Type B pancreatic cell (in vitro differentiated cells): ENCODE measurements around the gene DCDC2B. TPM values are rescaled to one million over a fixed set of nuclear protein-coding genes. Genes with fewer than 3 reads are reported as not detected.
"Not testable (repeated sequence)": the region's sequence is repeated elsewhere in the genome, so short reads cannot be mapped to it uniquely, and the experiment has no call there.

Experiments used
- DNase-seq: peaks from one replicate; pipeline ENCODE4 v3.0.0; 2021; ENCODE audit warnings: mixed read lengths; ENCODE audit not compliant: unreplicated experiment; ENCODE audit errors: extremely low spot score
- H3K27ac Mint-ChIP-seq: 2 replicates; pipeline ENCODE4 v1.8.0; 2021; ENCODE audit warnings: mild to moderate bottlenecking, mixed read lengths
- H3K27me3 Mint-ChIP-seq: 2 replicates; pipeline ENCODE4 v1.8.0; 2021; ENCODE audit warnings: mixed read lengths
- H3K36me3 Mint-ChIP-seq: 2 replicates; pipeline ENCODE4 v1.8.0; 2021; ENCODE audit warnings: mixed read lengths
- H3K4me1 Mint-ChIP-seq: one replicate; pipeline ENCODE4 v1.8.0; 2021; ENCODE audit warnings: mixed read lengths; ENCODE audit not compliant: unreplicated experiment
- H3K4me3 Mint-ChIP-seq: 2 replicates; pipeline ENCODE4 v1.8.0; 2021; ENCODE audit warnings: mild to moderate bottlenecking, mixed read lengths
- H3K9me3 Mint-ChIP-seq: 2 replicates; pipeline ENCODE4 v1.8.0; 2021; ENCODE audit warnings: mixed read lengths
- long read RNA-seq: library from polyadenylated mRNA; unstranded; transcript quantifications from one replicate; pipeline ENCODE4 v2.0.0, GENCODE V29; 2020
- total RNA-seq: library from RNA; stranded (reverse); gene quantifications from 2 replicates; pipeline ENCODE4 v1.2.1, GENCODE V29; 2021; ENCODE audit warnings: low replicate concordance
- TF ChIP-seq, protein P1 (sequence below): fragments of 200-600 bp; sonication (generic); conservative IDR thresholded peaks from 2 replicates; pipeline ENCODE4 v1.5.0; 2021; ENCODE audit warnings: antibody characterized with exemption, mild to moderate bottlenecking

DCDC2B gene
- total RNA-seq, result not detected in 2 replicates
- long read RNA-seq, partial matches to known transcripts, result 0 of 2 reads
- long read RNA-seq, other reads (novel, unspliced or antisense), result 2 of 2 reads

DNA sequence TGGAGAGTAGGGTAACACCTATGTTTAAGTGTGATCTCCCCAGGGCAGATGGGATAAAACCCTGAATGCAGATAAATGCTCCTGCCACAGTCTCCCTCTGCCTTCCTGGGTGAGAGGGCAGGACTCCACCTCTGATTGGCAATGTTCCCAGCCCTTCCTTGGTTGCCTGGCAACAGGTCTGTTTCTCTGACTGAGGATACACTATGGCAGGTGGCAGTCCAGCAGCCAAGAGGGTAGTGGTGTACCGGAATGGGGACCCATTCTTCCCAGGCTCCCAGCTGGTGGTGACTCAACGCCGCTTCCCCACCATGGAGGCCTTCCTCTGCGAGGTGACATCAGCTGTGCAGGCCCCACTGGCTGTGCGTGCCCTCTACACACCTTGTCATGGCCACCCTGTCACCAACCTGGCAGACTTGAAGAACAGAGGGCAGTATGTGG, at the start of gene DCDC2B:
TSS of gene DCDC2B (plus strand) at position 199 of the 438 bp plus-strand sequence. CDS start at position 204, 5 bp downstream.
- H3K27me3 Mint-ChIP-seq, result no peaks in the 10 kb centered on the region
- no peak for DNase-seq
- peak within 1 kb of the TSS; percentile 14 for H3K4me3 Mint-ChIP-seq
- no peaks in the 10 kb centered on the region for H3K9me3 Mint-ChIP-seq
- H3K4me1 Mint-ChIP-seq, result peaks cover 8% of the 10 kb centered on the region
- no peaks in the 10 kb centered on the region for H3K36me3 Mint-ChIP-seq
- peak within 1 kb of the TSS; percentile 77 for H3K27ac Mint-ChIP-seq
- TF ChIP-seq, protein P1, sequence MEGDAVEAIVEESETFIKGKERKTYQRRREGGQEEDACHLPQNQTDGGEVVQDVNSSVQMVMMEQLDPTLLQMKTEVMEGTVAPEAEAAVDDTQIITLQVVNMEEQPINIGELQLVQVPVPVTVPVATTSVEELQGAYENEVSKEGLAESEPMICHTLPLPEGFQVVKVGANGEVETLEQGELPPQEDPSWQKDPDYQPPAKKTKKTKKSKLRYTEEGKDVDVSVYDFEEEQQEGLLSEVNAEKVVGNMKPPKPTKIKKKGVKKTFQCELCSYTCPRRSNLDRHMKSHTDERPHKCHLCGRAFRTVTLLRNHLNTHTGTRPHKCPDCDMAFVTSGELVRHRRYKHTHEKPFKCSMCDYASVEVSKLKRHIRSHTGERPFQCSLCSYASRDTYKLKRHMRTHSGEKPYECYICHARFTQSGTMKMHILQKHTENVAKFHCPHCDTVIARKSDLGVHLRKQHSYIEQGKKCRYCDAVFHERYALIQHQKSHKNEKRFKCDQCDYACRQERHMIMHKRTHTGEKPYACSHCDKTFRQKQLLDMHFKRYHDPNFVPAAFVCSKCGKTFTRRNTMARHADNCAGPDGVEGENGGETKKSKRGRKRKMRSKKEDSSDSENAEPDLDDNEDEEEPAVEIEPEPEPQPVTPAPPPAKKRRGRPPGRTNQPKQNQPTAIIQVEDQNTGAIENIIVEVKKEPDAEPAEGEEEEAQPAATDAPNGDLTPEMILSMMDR, result no peak

GRCh38 chr1:32159189-32159588, 49.7 kb upstream of the DCDC2B start:
- TF ChIP-seq, protein P1, result no peak
- H3K9me3 Mint-ChIP-seq, result no peaks in the 10 kb centered on the region
- H3K4me1 Mint-ChIP-seq, result no peaks in the 10 kb centered on the region
- DNase-seq, result no peak
- no peak overlapping the region for H3K27ac Mint-ChIP-seq
- no peaks in the 10 kb centered on the region for H3K27me3 Mint-ChIP-seq
- H3K36me3 Mint-ChIP-seq, result peaks cover 38% of the 10 kb centered on the region
- H3K4me3 Mint-ChIP-seq, result no peak overlapping the region

GRCh38 chr1:32163405-32163804, 45.5 kb upstream of the DCDC2B start:
- Mint-ChIP-seq H3K27me3 (no peaks in the 10 kb centered on the region), H3K4me1 (no peaks in the 10 kb centered on the region), H3K27ac (no peak overlapping the region), H3K36me3 (peaks cover 26% of the 10 kb centered on the region), H3K9me3 (no peaks in the 10 kb centered on the region), H3K4me3 (no peak overlapping the region)
- DNase-seq, result no peak
- TF ChIP-seq, protein P1, result no peak

- not testable (repeated sequence) for DNase-seq, H3K4me3 Mint-ChIP-seq, H3K9me3 Mint-ChIP-seq, H3K27ac Mint-ChIP-seq, H3K4me1 Mint-ChIP-seq, H3K27me3 Mint-ChIP-seq
- H3K36me3 Mint-ChIP-seq, result peaks cover 31% of the 10 kb centered on the region
Measured at GRCh38 chr1:32165633-32166032, 43.3 kb upstream of the DCDC2B start.

DNA sequence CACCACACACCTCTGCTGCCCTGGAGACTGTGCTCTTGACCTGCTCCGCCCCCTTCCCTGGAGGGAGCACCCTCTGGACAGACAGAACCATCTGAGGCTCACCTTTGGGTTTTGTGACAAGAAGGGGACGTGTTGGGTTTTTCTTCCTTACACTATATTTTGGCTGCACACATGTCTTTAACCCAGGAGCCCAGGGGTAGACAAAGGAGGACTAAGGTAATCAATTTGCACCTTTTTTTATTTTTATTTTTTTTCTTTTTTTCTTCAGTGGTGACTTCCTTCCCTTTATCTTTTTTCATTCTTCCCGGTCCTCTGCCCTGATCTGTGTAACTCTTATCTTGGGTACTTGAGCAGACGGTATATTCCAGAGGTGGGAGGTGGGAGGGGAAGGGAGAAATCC, 37.9 kb upstream of the DCDC2B start:
- H3K4me3 Mint-ChIP-seq, result no peak overlapping the region
- H3K27me3 Mint-ChIP-seq, result no peaks in the 10 kb centered on the region
- TF ChIP-seq, protein P1, result no peak
- no peaks in the 10 kb centered on the region for H3K4me1 Mint-ChIP-seq
- no peak overlapping the region for H3K27ac Mint-ChIP-seq
- DNase-seq, result no peak
- H3K36me3 Mint-ChIP-seq, result peaks cover 24% of the 10 kb centered on the region
- H3K9me3 Mint-ChIP-seq, result no peaks in the 10 kb centered on the region

- Mint-ChIP-seq H3K9me3 (no peaks in the 10 kb centered on the region), H3K4me3 (no peak overlapping the region), H3K4me1 (no peaks in the 10 kb centered on the region), H3K27ac (no peak overlapping the region), H3K27me3 (no peaks in the 10 kb centered on the region), H3K36me3 (peaks cover 25% of the 10 kb centered on the region)
- TF ChIP-seq, protein P1, result no peak
- no peak for DNase-seq
Measured at GRCh38 chr1:32172621-32173245, 36.2 kb upstream of the DCDC2B start.
